Uterus (tissue), 4 donors: Measurements from ENCODE around the gene CLEC19A. TPM values are rescaled to one million over a fixed set of nuclear protein-coding genes. Genes with fewer than 3 reads are reported as not detected.

ENCODE experiments used
- DNase-seq, 2 donors: peaks; one replicate each; pipeline ENCODE4 v3.0.0-alpha.2; 2019 to 2020
- H3K27ac ChIP-seq, 2 donors: fragments of 200-600 bp; sonication (generic); 1 replicate in 1 of 2; 2 replicates in 1 of 2; pipeline ENCODE4 v1.5.1; 2016 to 2018
- H3K27me3 ChIP-seq, 2 donors: fragments of 200-600 bp; sonication (generic); one replicate each; pipeline ENCODE4 v1.5.1; 2018 to 2019; ENCODE audit warnings: control low read depth in 1 of 2
- H3K36me3 ChIP-seq, 2 donors: fragments of 200-600 bp; sonication (generic); one replicate each; pipeline ENCODE4 v1.5.1; 2019; ENCODE audit warnings: control low read depth in 1 of 2
- H3K4me1 ChIP-seq, 2 donors: fragments of 200-600 bp; sonication (generic); one replicate each; pipeline ENCODE4 v1.5.1; 2018 to 2019; ENCODE audit warnings: control low read depth in 1 of 2
- H3K4me3 ChIP-seq, 2 donors: fragments of 200-600 bp; sonication (generic); 1 replicate in 1 of 2; 2 replicates in 1 of 2; pipeline ENCODE4 v1.5.1; 2018 to 2019; ENCODE audit warnings: mild to moderate bottlenecking in 1 of 2
- H3K9me3 ChIP-seq, 2 donors: fragments of 200-600 bp; sonication (generic); one replicate each; pipeline ENCODE4 v1.5.1; 2019; ENCODE audit warnings: control low read depth in 1 of 2
- POLR2A ChIP-seq, 2 donors: fragments of 450-650 bp; IDR thresholded peaks; one replicate each; pipeline ENCODE4 v1.6.1; 2016; ENCODE audit warnings: antibody characterized with exemption in 2 of 2, mild to moderate bottlenecking in 1 of 2, moderate library complexity in 1 of 2
- intact Hi-C: fragments of 100-400 bp; cut with DNase I; formaldehyde crosslinking; loops from one replicate; pipeline ENCODE4 v1.15.1; 2023; ENCODE audit warnings: low total_unique reads
- total RNA-seq, 4 donors: library from RNA; depleted of rRNA in 3 of 4; stranded (reverse); fragments of >200 nt in 3 of 4; gene quantifications; one replicate each; pipeline versions ENCODE4 v1.1.0 to v1.2.4, GENCODE V29; 2014 to 2023
- TF ChIP-seq, protein P1 (sequence below), 4 experiments: fragments of 200-600 bp in 2 of 4; fragments of 450-650 bp in 2 of 4; sonication (generic) in 2 of 4; IDR thresholded peaks; one replicate each; pipeline ENCODE4 v1.5.1; 2016 to 2019; ENCODE audit warnings: antibody characterized with exemption in 4 of 4, mild to moderate bottlenecking in 2 of 4, moderate library complexity in 1 of 4
- donor health status: DM: yes; HTN: yes; CAD: no.

The CLEC19A gene
- total RNA-seq, 4 donors from 2014 or later: not detected

- no peaks in the 10 kb centered on the region for H3K4me1 ChIP-seq
- H3K9me3 ChIP-seq: no peaks in the 10 kb centered on the region
- no peak overlapping the region for H3K27ac ChIP-seq
- H3K4me3 ChIP-seq: no peak overlapping the region
- H3K36me3 ChIP-seq: no peaks in the 10 kb centered on the region
- TF ChIP-seq, protein P1, sequence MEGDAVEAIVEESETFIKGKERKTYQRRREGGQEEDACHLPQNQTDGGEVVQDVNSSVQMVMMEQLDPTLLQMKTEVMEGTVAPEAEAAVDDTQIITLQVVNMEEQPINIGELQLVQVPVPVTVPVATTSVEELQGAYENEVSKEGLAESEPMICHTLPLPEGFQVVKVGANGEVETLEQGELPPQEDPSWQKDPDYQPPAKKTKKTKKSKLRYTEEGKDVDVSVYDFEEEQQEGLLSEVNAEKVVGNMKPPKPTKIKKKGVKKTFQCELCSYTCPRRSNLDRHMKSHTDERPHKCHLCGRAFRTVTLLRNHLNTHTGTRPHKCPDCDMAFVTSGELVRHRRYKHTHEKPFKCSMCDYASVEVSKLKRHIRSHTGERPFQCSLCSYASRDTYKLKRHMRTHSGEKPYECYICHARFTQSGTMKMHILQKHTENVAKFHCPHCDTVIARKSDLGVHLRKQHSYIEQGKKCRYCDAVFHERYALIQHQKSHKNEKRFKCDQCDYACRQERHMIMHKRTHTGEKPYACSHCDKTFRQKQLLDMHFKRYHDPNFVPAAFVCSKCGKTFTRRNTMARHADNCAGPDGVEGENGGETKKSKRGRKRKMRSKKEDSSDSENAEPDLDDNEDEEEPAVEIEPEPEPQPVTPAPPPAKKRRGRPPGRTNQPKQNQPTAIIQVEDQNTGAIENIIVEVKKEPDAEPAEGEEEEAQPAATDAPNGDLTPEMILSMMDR (IDR thresholded peaks at IDR 0.05): no peak
- no peak for TF ChIP-seq POLR2A (IDR thresholded peaks at IDR 0.05)
- H3K27me3 ChIP-seq: no peaks in the 10 kb centered on the region
- no peak for DNase-seq
- intact Hi-C loops: no loop called here
Observed at GRCh38 chr16:19290860-19291259, 5.3 kb downstream of the CLEC19A start.

DNA sequence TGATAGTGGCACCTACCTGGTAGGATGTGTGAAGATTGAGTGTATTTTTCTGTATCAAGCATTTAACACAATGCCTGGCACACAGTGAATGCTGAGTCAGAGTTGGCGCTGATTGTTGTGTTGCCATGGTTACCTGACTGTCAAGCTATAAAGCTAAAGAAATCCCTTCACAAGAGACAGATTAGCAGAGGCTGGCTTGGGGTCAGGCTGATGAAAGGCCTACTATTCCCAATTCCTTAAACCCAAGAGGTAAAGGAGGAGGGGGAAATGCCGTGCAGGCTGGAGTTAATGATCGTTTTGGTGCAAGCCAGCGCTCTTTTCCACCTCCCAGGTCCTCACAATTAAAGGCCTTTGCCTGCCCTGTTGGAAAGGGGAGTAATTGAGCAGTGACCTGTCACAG lies 5.9 kb downstream of the CLEC19A start:
- TF ChIP-seq, protein P1 (IDR thresholded peaks at IDR 0.05): no peak
- no peak for TF ChIP-seq POLR2A (IDR thresholded peaks at IDR 0.05)
- intact Hi-C loops: no loop called here
- H3K27ac ChIP-seq: no peak overlapping the region
- no peak overlapping the region for H3K4me3 ChIP-seq
- no peaks in the 10 kb centered on the region for H3K27me3 ChIP-seq
- H3K36me3 ChIP-seq: no peaks in the 10 kb centered on the region
- H3K9me3 ChIP-seq: no peaks in the 10 kb centered on the region
- no peaks in the 10 kb centered on the region for H3K4me1 ChIP-seq
- no peak for DNase-seq

- H3K27me3 ChIP-seq: no peaks in the 10 kb centered on the region
- TF ChIP-seq, protein P1 (IDR thresholded peaks at IDR 0.05): no peak
- TF ChIP-seq POLR2A (IDR thresholded peaks at IDR 0.05): no peak
- no peak overlapping the region for H3K4me3 ChIP-seq
- H3K27ac ChIP-seq: no peak overlapping the region
- H3K36me3 ChIP-seq: no peaks in the 10 kb centered on the region
- DNase-seq: no peak
- H3K9me3 ChIP-seq: no peaks in the 10 kb centered on the region
- H3K4me1 ChIP-seq: no peaks in the 10 kb centered on the region
- intact Hi-C loops: no loop called here
Observed at GRCh38 chr16:19292186-19292585, 6.7 kb downstream of the CLEC19A start.

DNA sequence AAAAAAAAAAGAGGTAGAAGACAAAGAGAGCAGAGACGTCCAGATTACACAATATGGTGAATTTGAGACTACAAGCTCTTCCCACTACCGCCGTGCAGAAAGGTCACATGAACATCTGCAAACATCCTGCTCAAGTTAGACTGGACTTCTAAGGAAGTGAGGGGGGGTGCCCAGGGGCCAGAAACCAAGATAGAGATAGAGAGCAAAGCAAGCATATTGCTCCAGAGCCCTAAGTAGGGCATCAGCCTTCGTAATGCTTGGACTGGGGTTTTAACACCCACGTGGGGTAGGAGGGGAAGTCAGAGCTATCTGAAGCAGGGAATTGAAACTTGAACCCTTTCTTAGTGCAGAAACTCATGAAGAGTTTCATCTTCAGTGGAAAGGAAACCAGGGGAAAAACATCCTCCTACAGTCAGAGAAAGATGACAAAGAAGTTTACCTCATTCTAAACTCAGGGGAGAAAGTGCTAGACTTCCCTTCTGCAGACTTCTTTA lies 8.7 kb downstream of the CLEC19A start:
- Histone ChIP-seq H3K27ac (no peak overlapping the region), H3K4me1 (no peaks in the 10 kb centered on the region), H3K9me3 (no peaks in the 10 kb centered on the region), H3K27me3 (no peaks in the 10 kb centered on the region), H3K4me3 (no peak overlapping the region), H3K36me3 (no peaks in the 10 kb centered on the region)
- TF ChIP-seq POLR2A (IDR thresholded peaks at IDR 0.05): no peak
- TF ChIP-seq, protein P1 (IDR thresholded peaks at IDR 0.05): no peak
- intact Hi-C loops: no loop called here
- peak; percentile 14 for DNase-seq

GRCh38 chr16:19295393-19295792 lies 9.9 kb downstream of the CLEC19A start:
- no peak for DNase-seq
- Histone ChIP-seq H3K36me3 (no peaks in the 10 kb centered on the region), H3K4me3 (no peak overlapping the region), H3K27ac (no peak overlapping the region), H3K4me1 (no peaks in the 10 kb centered on the region), H3K9me3 (no peaks in the 10 kb centered on the region), H3K27me3 (no peaks in the 10 kb centered on the region)
- intact Hi-C loops: no loop called here
- no peak for TF ChIP-seq POLR2A (IDR thresholded peaks at IDR 0.05)
- TF ChIP-seq, protein P1 (IDR thresholded peaks at IDR 0.05): no peak
